GM12878 (cell line): ENCODE results near the gene MS4A6A. TPM values are rescaled to one million over a fixed set of nuclear protein-coding genes. Genes with fewer than 3 reads are reported as not detected.

Experiments used
- ASH2L ChIP-seq: fragments of 300-600, 200-600 bp; sonication (generic); IDR thresholded peaks from 2 replicates; pipeline ENCODE4 v1.6.1; 2017; ENCODE audit warnings: low read depth, mild to moderate bottlenecking, borderline replicate concordance
- ATF2 ChIP-seq: IDR thresholded peaks from 2 replicates; pipeline ENCODE4 v1.6.1; 2012; ENCODE audit warnings: low read length, inconsistent platforms
- ATF7 ChIP-seq: fragments of 450-650 bp; IDR thresholded peaks from 2 replicates; pipeline ENCODE4 v1.6.1; 2016; ENCODE audit warnings: low read depth, mild to moderate bottlenecking
- BCL3 ChIP-seq: IDR thresholded peaks from 2 replicates; pipeline ENCODE4 v1.6.1; 2011; ENCODE audit warnings: borderline replicate concordance, low read depth, mild to moderate bottlenecking, moderate library complexity, low read length; ENCODE audit not compliant: insufficient read depth, poor library complexity, severe bottlenecking
- CHD4 ChIP-seq: fragments of 200-600 bp; sonication (generic); IDR thresholded peaks from 2 replicates; pipeline ENCODE4 v1.6.1; 2016; ENCODE audit warnings: mild to moderate bottlenecking
- CTCF ChIP-seq, 3 experiments: IDR thresholded peaks in 2 of 3; conservative IDR thresholded peaks in 1 of 3; 2 replicates each; pipeline ENCODE4 v1.5.1; 2011; ENCODE audit warnings: low read depth in 3 of 3, low read length in 3 of 3, mild to moderate bottlenecking in 3 of 3, control low read depth in 2 of 3, moderate library complexity in 2 of 3, inconsistent platforms in 1 of 3, mixed read lengths in 1 of 3; ENCODE audit not compliant: control insufficient read depth in 2 of 3, insufficient read depth in 1 of 3; ENCODE audit errors: extremely low read depth in 1 of 3
- HDAC6 ChIP-seq: fragments of 200-600 bp; sonication (generic); IDR thresholded peaks from one replicate; pipeline ENCODE4 v1.8.0; 2017; ENCODE audit warnings: antibody characterized with exemption; ENCODE audit not compliant: unreplicated experiment
- IKZF1 ChIP-seq: fragments of 450-650 bp; conservative IDR thresholded peaks from 2 replicates; pipeline ENCODE4 v1.6.1; 2017; ENCODE audit warnings: antibody characterized with exemption, mild to moderate bottlenecking
- IKZF2 ChIP-seq, 2 experiments: fragments of 450-650 bp; IDR thresholded peaks; 2 replicates each; pipeline ENCODE4 v1.6.1; 2017; ENCODE audit warnings: mild to moderate bottlenecking in 2 of 2, moderate library complexity in 2 of 2
- IRF4 ChIP-seq: IDR thresholded peaks from 2 replicates; pipeline ENCODE4 v1.6.1; 2011; ENCODE audit warnings: low read depth, low read length
- IRF5 ChIP-seq: fragments of 450-650 bp; IDR thresholded peaks from 2 replicates; pipeline ENCODE4 v1.6.1; 2017; ENCODE audit warnings: borderline replicate concordance
- NR2C2 ChIP-seq: IDR thresholded peaks from 2 replicates; pipeline ENCODE4 v1.6.1; 2011; ENCODE audit warnings: borderline replicate concordance, low read depth; ENCODE audit not compliant: control insufficient read depth, insufficient read length
- POLR2AphosphoS5 ChIP-seq: IDR thresholded peaks from 2 replicates; pipeline ENCODE4 v1.6.1; 2011; ENCODE audit warnings: mild to moderate bottlenecking, low read length, inconsistent platforms
- RB1 ChIP-seq: fragments of 450-650 bp; formaldehyde crosslinking; IDR thresholded peaks from 2 replicates; pipeline ENCODE4 v1.6.1; 2017; ENCODE audit warnings: mild to moderate bottlenecking, borderline replicate concordance
- REST ChIP-seq: IDR thresholded peaks from 2 replicates; pipeline ENCODE4 v1.6.1; 2012; ENCODE audit warnings: mild to moderate bottlenecking, low read depth, low read length
- SMAD1 ChIP-seq: fragments of 450-650 bp; IDR thresholded peaks from 2 replicates; pipeline ENCODE4 v1.6.1; 2018; ENCODE audit warnings: mild to moderate bottlenecking, low read depth; ENCODE audit not compliant: partially characterized antibody
- SP1 ChIP-seq: IDR thresholded peaks from one replicate; pipeline ENCODE4 v1.6.1; 2011; ENCODE audit warnings: low read depth, low read length
- SRF ChIP-seq, 2 experiments: IDR thresholded peaks; 2 replicates each; pipeline ENCODE4 v1.6.1; 2011; ENCODE audit warnings: low read depth in 2 of 2, low read length in 2 of 2, mild to moderate bottlenecking in 1 of 2, moderate library complexity in 1 of 2
- polyA plus RNA-seq, 11 experiments: library from polyadenylated mRNA; depleted of rRNA in 4 of 11; unstranded in 6 of 11; stranded (reverse) in 5 of 11; fragments of >200 nt; fragmentation: Nextera tagmentation in 4 of 11; fragmentation: Illumina TruSeq in 1 of 11; extraction: Ambion mirVana in 4 of 11; extraction: Trizol in 1 of 11; gene quantifications; 1 replicate in 1 of 11; 2 replicates in 10 of 11; pipeline versions ENCODE4 v1.2.1 to v1.2.3, GENCODE V29; 2011 to 2016; ENCODE audit warnings: inconsistent platforms in 2 of 11, missing spikeins in 2 of 11, low read depth in 1 of 11
- total RNA-seq, 4 experiments: library from RNA; depleted of rRNA in 3 of 4; stranded (reverse); fragments of >200 nt in 3 of 4; fragmentation: Illumina TruSeq in 1 of 4; extraction: Trizol in 1 of 4; gene quantifications; 2 replicates each; pipeline versions ENCODE4 v1.2.1 to v1.2.3, GENCODE V29; 2013 to 2021

MS4A6A gene
- total and polyA plus RNA-seq, 10 of the 15 experiments (the other 5 are each of a cell fraction or from before 2014, with no cell fraction given), result 0.75 to 30.7 (median 9.0) TPM

GRCh38 chr11:60175860-60176275, 7.0 kb downstream of the MS4A6A start (continued):
- TF ChIP-seq ATF7, result peak; percentile 67
- TF ChIP-seq HDAC6, result no peak
- TF ChIP-seq NR2C2, result no peak
- TF ChIP-seq SMAD1, result no peak
- TF ChIP-seq POLR2AphosphoS5, result no peak
- TF ChIP-seq IRF4, result no peak
- TF ChIP-seq CHD4, result no peak
- no peak; the same call in 1 of the 2 replicates for TF ChIP-seq IRF5
- TF ChIP-seq SRF (IDR thresholded peaks at IDR 0.05; ENCODE audit: low read depth in 2 of 2, low read length in 2 of 2), result no peak
- no peak for TF ChIP-seq BCL3
- no peak for TF ChIP-seq SP1
- no peak for TF ChIP-seq RB1
- TF ChIP-seq IKZF1, result peak; percentile 89
- TF ChIP-seq ATF2, result no peak
- no peak for TF ChIP-seq CTCF (IDR thresholded peaks at IDR 0.05 in 2 of 3, conservative IDR thresholded peaks at IDR 0.05 in 1 of 3; ENCODE audit: control insufficient read depth in 2 of 3, extremely low read depth in 1 of 3, insufficient read depth in 1 of 3, low read depth in 3 of 3, low read length in 3 of 3)
- no peak for TF ChIP-seq ASH2L
- no peak for TF ChIP-seq REST
- peak; percentile 73 to 85; a peak in 2 of 4 replicates for TF ChIP-seq IKZF2 (IDR thresholded peaks at IDR 0.05)
